Aorta (tissue), 5 donors: ENCODE data around the gene DENND11. TPM values are rescaled to one million over a fixed set of nuclear protein-coding genes. Genes with fewer than 3 reads are reported as not detected.

Experiments used
- ATAC-seq: fragments of 200-7000 bp; cut with Tn5 transposase; one replicate; pipeline ENCODE4 v1.9.1; 2022; ENCODE audit warnings: moderate library complexity; ENCODE audit not compliant: low FRiP score
- DNase-seq, 2 donors: peaks; one replicate each; pipeline ENCODE4 v3.0.0-alpha.2; 2020
- H3K27ac ChIP-seq, 2 donors: one replicate each; pipeline ENCODE4 v1.5.1; 2013; ENCODE audit warnings: low read length in 2 of 2, mild to moderate bottlenecking in 2 of 2, moderate library complexity in 2 of 2, control low read depth in 1 of 2, inconsistent platforms in 1 of 2, low read depth in 1 of 2
- H3K27me3 ChIP-seq, 2 donors: one replicate each; pipeline ENCODE4 v1.6.1; 2013; ENCODE audit warnings: control low read depth in 1 of 2, low read length in 1 of 2, mild to moderate bottlenecking in 1 of 2, moderate library complexity in 1 of 2; ENCODE audit not compliant: insufficient read depth in 2 of 2, control insufficient read depth in 1 of 2
- H3K36me3 ChIP-seq, 2 donors: one replicate each; pipeline ENCODE4 v1.6.1; 2013; ENCODE audit warnings: control low read depth in 1 of 2, low read length in 1 of 2, mild to moderate bottlenecking in 1 of 2; ENCODE audit not compliant: insufficient read depth in 2 of 2, control insufficient read depth in 1 of 2
- H3K4me1 ChIP-seq, 2 donors: one replicate each; pipeline ENCODE4 v1.6.1; 2013; ENCODE audit warnings: low read length in 2 of 2, control low read depth in 1 of 2, mild to moderate bottlenecking in 1 of 2, moderate library complexity in 1 of 2; ENCODE audit not compliant: insufficient read depth in 2 of 2, control insufficient read depth in 1 of 2
- H3K4me3 ChIP-seq, 2 donors: one replicate each; pipeline ENCODE4 v1.5.1; 2013; ENCODE audit warnings: low read length in 2 of 2, control low read depth in 1 of 2, mild to moderate bottlenecking in 1 of 2
- H3K9me3 ChIP-seq: one replicate; pipeline ENCODE4 v1.6.1; 2013; ENCODE audit warnings: mild to moderate bottlenecking, low read length; ENCODE audit not compliant: control insufficient read depth
- WGBS, 2 donors: extraction: QIAGEN DNeasy Blood & Tissue Kit; methylation state at CpG; one replicate each; pipeline ENCODE4 v1.1.7; 2013; 5-methylcytosine and 5-hydroxymethylcytosine counted together
- intact Hi-C, 2 donors: fragments of 100-400 bp; cut with DNase I; formaldehyde crosslinking; loops; one replicate each; pipeline versions ENCODE4 v1.14.2 to v1.15.0; 2022
- polyA plus RNA-seq, 2 donors: library from polyadenylated mRNA; stranded (reverse); fragments of 200-250 nt; gene quantifications; one replicate each; pipeline ENCODE4 v1.2.3, GENCODE V29; 2013
- total RNA-seq, 2 donors: library from RNA; stranded (reverse); fragmentation: NEBNext Ultra II Directional; extraction: Animal tissue kit (Norgen Biotek cat#: 25700); gene quantifications; one replicate each; pipeline ENCODE4 v1.2.1, GENCODE V29; 2021
- donor health status: healthy with polysubstance abuse.
- donor health status: Bipolar disorder and iron deficiency.
- donor health status: DM: no; HTN: no; CAD: no.
- donor health status: DM: no; HTN: no; CAD: no.
- donor health status: DM: yes; HTN: yes; CAD: no.

Gene DENND11
- total and polyA plus RNA-seq, 4 donors = 7.3 to 31.6 (median 15.5) TPM

DNA sequence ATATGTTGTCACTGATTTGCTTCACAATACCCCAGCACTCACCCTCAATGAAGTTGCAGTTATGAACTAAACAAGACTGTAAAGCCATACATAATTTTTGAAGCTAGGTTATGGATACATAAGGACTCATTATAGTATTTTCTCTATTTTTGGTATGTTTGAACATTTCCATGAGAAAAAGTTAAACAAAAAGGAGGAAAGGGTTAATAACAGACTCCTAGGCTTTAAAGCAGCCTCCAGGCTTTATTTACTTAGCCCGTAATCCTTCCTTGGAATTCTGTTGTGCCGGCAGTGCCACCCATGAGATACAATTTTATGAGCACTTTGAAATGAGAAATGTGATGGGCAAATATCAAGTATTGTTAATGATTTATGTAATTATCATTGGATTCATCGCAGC lies 2.1 kb upstream of the DENND11 start:
- H3K27ac ChIP-seq = no peak overlapping the region
- peaks cover 0 to 6% of the 10 kb centered on the region in 2 donors for H3K4me1 ChIP-seq
- H3K27me3 ChIP-seq = no peaks in the 10 kb centered on the region
- DNase-seq (no peak), ATAC-seq (no peak)
- intact Hi-C loops = loop anchor here (5.0 kb wide), 2 partner anchors 33 to 47 kb away; partner anchors contain the start of gene SSBP1 (in 1 of the 2)
- no peak overlapping the region for H3K4me3 ChIP-seq
- WGBS, 2 donors = 57 to 64% methylated on average over 3 of the region's 3 CpGs
- no peaks in the 10 kb centered on the region for H3K9me3 ChIP-seq
- no peaks in the 10 kb centered on the region for H3K36me3 ChIP-seq

- DNase-seq = no peak
- H3K36me3 ChIP-seq = no peaks in the 10 kb centered on the region
- no peak overlapping the region for H3K27ac ChIP-seq
- no peaks in the 10 kb centered on the region for H3K27me3 ChIP-seq
- 6 to 10% methylated on average over 4 of the region's 4 CpGs for WGBS, 2 donors
- ATAC-seq = no peak
- peak overlapping the region in 1 of 2 donors; percentile 100 for H3K4me3 ChIP-seq
- H3K4me1 ChIP-seq = peaks cover 0 to 6% of the 10 kb centered on the region in 2 donors
- intact Hi-C loops = loop anchor here (2.0 to 5.0 kb wide), 3 partner anchors 34 to 46 kb away; partner anchors contain the start of gene SSBP1 (in 2 of the 2)
- no peaks in the 10 kb centered on the region for H3K9me3 ChIP-seq
Observed at GRCh38 chr7:141702892-141703291, 926 bp upstream of the DENND11 start.

DNA sequence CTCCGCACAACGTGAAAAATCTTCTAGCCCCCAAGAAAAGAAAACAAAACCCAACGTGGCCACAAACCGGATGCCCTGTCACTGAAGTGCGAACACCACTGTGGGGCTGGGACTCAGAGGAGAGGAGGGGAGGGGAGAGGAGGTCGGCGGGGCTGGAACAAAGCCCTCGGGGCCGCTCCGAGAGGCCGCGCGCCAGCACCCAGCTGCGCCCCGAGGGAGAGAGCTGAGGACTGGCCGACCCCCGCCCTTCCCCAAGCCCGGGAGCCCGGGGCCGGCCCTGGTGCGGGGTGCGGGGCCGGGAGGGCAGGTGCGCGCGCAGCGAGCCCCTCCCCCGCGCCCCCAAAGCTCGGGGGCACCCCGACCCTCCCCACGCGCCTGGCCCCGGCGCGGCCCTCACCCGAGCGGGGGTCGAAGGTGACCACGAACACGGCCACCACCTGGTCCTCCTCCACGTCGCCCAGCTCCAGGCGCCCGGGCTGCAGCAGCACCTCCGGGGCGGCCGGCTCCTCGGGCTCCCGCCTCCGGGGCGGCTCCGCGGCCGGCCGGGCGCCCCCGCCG lies 398 bp downstream of the DENND11 start:
- Histone ChIP-seq H3K9me3 (no peaks in the 10 kb centered on the region), H3K4me1 (peaks cover 3 to 10% of the 10 kb centered on the region in 2 donors), H3K36me3 (no peaks in the 10 kb centered on the region), H3K4me3 (peak overlapping the region; percentile 99 to 100), H3K27ac (peak overlapping the region; percentile 23 to 95), H3K27me3 (no peaks in the 10 kb centered on the region)
- WGBS, 2 donors = 0% methylated on average over 37 to 59 of the region's 59 CpGs
- intact Hi-C loops = loop anchor here (2.0 to 5.0 kb wide), 3 partner anchors 36 to 44 kb away; partner anchors contain the start of gene SSBP1 (in 2 of the 2)
- DNase-seq (peak; percentile 66 to 78), ATAC-seq (peak; percentile 57)

GRCh38 chr7:141700848-141701371 lies 1.1 kb downstream of the DENND11 start:
- Histone ChIP-seq H3K4me1 (peaks cover 4 to 11% of the 10 kb centered on the region in 2 donors), H3K27ac (peak overlapping the region; percentile 23 to 67), H3K4me3 (peak overlapping the region; percentile 99 to 100), H3K36me3 (no peaks in the 10 kb centered on the region), H3K9me3 (no peaks in the 10 kb centered on the region), H3K27me3 (no peaks in the 10 kb centered on the region)
- intact Hi-C loops = loop anchor here (5.0 kb wide), 2 partner anchors 36 to 44 kb away; partner anchors contain the start of gene SSBP1 (in 1 of the 2)
- DNase-seq (no peak), ATAC-seq (no peak)
- 6 to 7% methylated on average over 20 of the region's 20 CpGs for WGBS, 2 donors

DNA sequence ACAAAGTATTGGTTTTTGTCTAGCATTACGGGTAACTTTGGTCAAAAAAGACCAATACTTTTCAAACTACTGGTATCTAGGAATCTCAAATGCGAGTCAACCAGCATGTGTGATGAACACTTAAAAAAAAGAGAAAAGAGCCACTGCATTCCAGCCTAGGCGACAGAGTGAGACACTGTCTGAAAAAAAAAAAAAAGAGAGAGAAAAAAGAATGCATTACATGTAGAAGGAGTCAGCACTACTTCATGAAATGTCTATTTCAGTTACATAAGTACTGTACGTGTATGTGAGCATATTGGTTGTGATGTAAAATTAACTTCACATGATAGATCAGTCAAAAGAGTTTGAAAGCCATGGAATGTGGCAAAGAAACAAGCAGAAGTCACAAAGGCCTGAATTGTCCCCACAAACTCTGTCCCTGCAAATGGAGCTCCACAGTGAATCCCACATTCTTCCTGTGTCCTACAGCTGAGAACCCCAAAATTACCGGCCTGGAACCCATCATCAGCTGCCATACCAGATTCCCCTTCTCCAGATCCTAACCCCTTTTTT lies 1.6 kb downstream of the DENND11 start:
- Histone ChIP-seq H3K4me1 (peaks cover 6 to 16% of the 10 kb centered on the region in 2 donors), H3K27me3 (no peaks in the 10 kb centered on the region), H3K27ac (peak overlapping the region in 1 of 2 donors; percentile 67), H3K9me3 (no peaks in the 10 kb centered on the region), H3K4me3 (peak overlapping the region in 1 of 2 donors; percentile 99), H3K36me3 (no peaks in the 10 kb centered on the region)
- ATAC-seq = no peak
- 37 to 39% methylated on average over 5 of the region's 5 CpGs for WGBS, 2 donors
- DNase-seq = no peak
- intact Hi-C loops = loop anchor here (5.0 kb wide), 2 partner anchors 37 to 43 kb away; partner anchors contain the start of gene SSBP1 (in 1 of the 2)

- Histone ChIP-seq H3K36me3 (no peaks in the 10 kb centered on the region), H3K27me3 (no peaks in the 10 kb centered on the region), H3K27ac (peak overlapping the region in 1 of 2 donors; percentile 24), H3K9me3 (no peaks in the 10 kb centered on the region), H3K4me1 (peaks cover 6 to 14% of the 10 kb centered on the region in 2 donors), H3K4me3 (no peak overlapping the region)
- DNase-seq (no peak), ATAC-seq (no peak)
- intact Hi-C loops = loop anchor here (5.0 kb wide), 2 partner anchors 37 to 43 kb away; partner anchors contain the start of gene SSBP1 (in 1 of the 2)
- 57 to 62% methylated on average over 3 of the region's 3 CpGs for WGBS, 2 donors
Observed at GRCh38 chr7:141699860-141700259, 2.1 kb downstream of the DENND11 start.

GRCh38 chr7:141698247-141699015 lies 3.5 kb downstream of the DENND11 start:
- H3K27ac ChIP-seq = no peak overlapping the region
- H3K36me3 ChIP-seq = no peaks in the 10 kb centered on the region
- WGBS, 2 donors = 77 to 83% methylated on average over 1 of the region's 1 CpG
- no peak overlapping the region for H3K4me3 ChIP-seq
- no peak for ATAC-seq
- no peaks in the 10 kb centered on the region for H3K9me3 ChIP-seq
- no peaks in the 10 kb centered on the region for H3K27me3 ChIP-seq
- no peak for DNase-seq
- intact Hi-C loops = no loop called here
- peaks cover 6 to 9% of the 10 kb centered on the region in 2 donors for H3K4me1 ChIP-seq

DNA sequence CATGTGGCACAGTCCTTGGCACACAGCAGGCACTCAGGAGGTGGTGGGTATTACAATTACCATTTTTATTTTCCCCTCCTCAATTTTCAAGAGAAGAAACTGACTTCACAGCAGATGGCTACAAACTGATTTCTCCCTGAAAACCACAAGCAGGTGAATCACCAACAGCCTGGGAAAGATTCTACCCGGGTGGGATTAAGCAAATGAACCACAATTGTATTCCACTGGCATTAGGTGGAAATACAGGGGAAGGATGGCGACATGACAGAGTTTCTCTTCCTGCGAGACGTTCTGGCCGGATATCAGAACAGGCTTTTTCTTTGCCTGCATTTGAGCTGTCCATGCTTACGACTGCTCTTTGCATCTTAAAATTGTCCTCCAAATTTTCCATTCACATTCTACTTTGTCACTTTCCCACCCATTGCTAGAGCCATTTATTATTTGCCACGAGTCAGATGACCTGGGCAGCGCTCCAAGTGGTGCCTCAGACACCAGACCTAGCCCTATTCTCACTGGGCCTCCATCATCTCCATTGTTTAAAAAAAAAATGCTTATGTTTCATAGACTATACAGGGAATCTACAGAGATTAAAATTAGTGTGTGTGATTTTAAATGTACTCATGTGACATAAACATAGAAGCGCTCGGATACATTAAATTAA lies 4.6 kb downstream of the DENND11 start:
- intact Hi-C loops = no loop called here
- H3K27ac ChIP-seq = no peak overlapping the region
- H3K27me3 ChIP-seq = no peaks in the 10 kb centered on the region
- 67 to 70% methylated on average over 10 of the region's 10 CpGs for WGBS, 2 donors
- no peaks in the 10 kb centered on the region for H3K9me3 ChIP-seq
- H3K36me3 ChIP-seq = no peaks in the 10 kb centered on the region
- H3K4me3 ChIP-seq = no peak overlapping the region
- ATAC-seq (no peak), DNase-seq (peak in 1 of 2 donors; percentile 72)
- peaks cover 6 to 9% of the 10 kb centered on the region in 2 donors for H3K4me1 ChIP-seq
